ENCODE results near the gene HECW1.
"Not testable (repeated sequence)": the region's sequence is repeated elsewhere in the genome, so short reads cannot be mapped to it uniquely, and the experiment has no call there.

Gene HECW1

GRCh38 chr7:43112459-43112940, at the start of gene HECW1:
Gene HECW1, plus strand, starts transcription at chr7:43112647. Its CDS starts 131,259 bp downstream, at chr7:43243906.
- TF ChIP-seq CTCF (IDR thresholded peaks at IDR 0.05; ENCODE audit: extremely low read depth, missing control alignments): no peak
- no peak for DNase-seq (ENCODE audit: low spot score)

GRCh38 chr7:43071604-43072003, 40.8 kb upstream of the HECW1 start:
- DNase-seq (ENCODE audit: low spot score): no peak
- no peak for TF ChIP-seq CTCF (IDR thresholded peaks at IDR 0.05; ENCODE audit: extremely low read depth, missing control alignments)

GRCh38 chr7:43072530-43072929, 39.9 kb upstream of the HECW1 start:
- no peak for TF ChIP-seq CTCF (IDR thresholded peaks at IDR 0.05; ENCODE audit: extremely low read depth, missing control alignments)
- no peak for DNase-seq (ENCODE audit: low spot score)

GRCh38 chr7:43073811-43074210, 38.6 kb upstream of the HECW1 start:
- not testable (repeated sequence) for DNase-seq (ENCODE audit: low spot score)

GRCh38 chr7:43076189-43076605, 36.2 kb upstream of the HECW1 start:
- peak; percentile 31 for DNase-seq (ENCODE audit: low spot score)
- no peak for TF ChIP-seq CTCF (IDR thresholded peaks at IDR 0.05; ENCODE audit: extremely low read depth, missing control alignments)

GRCh38 chr7:43076606-43077005, 35.8 kb upstream of the HECW1 start:
- no peak for TF ChIP-seq CTCF (IDR thresholded peaks at IDR 0.05; ENCODE audit: extremely low read depth, missing control alignments)
- no peak for DNase-seq (ENCODE audit: low spot score)

GRCh38 chr7:43077285-43077684, 35.2 kb upstream of the HECW1 start:
- no peak for TF ChIP-seq CTCF (IDR thresholded peaks at IDR 0.05; ENCODE audit: extremely low read depth, missing control alignments)
- no peak for DNase-seq (ENCODE audit: low spot score)

GRCh38 chr7:43077732-43078391, 34.6 kb upstream of the HECW1 start:
- TF ChIP-seq CTCF (IDR thresholded peaks at IDR 0.05; ENCODE audit: extremely low read depth, missing control alignments): no peak
- no peak for DNase-seq (ENCODE audit: low spot score)

Measured in GM20000 (cell line).